GM12891 (cell line): Measurements from ENCODE around the gene HACD2.

ENCODE experiments used
- PAX5 ChIP-seq: IDR thresholded peaks from 2 replicates; pipeline ENCODE4 v1.6.1; 2011; ENCODE audit warnings: low read length, moderate library complexity, mild to moderate bottlenecking; ENCODE audit not compliant: insufficient read depth, severe bottlenecking
- POLR2A ChIP-seq: IDR thresholded peaks from 2 replicates; pipeline ENCODE4 v1.6.1; 2011; ENCODE audit warnings: low read depth, low read length, control low read depth
- POLR2AphosphoS5 ChIP-seq: IDR thresholded peaks from 2 replicates; pipeline ENCODE4 v1.6.1; 2011; ENCODE audit warnings: low read depth, low read length, control low read depth
- SPI1 ChIP-seq: IDR thresholded peaks from 2 replicates; pipeline ENCODE4 v1.6.1; 2011; ENCODE audit warnings: low read depth, low read length, control low read depth
- TAF1 ChIP-seq: IDR thresholded peaks from 2 replicates; pipeline ENCODE4 v1.6.1; 2011; ENCODE audit warnings: low read depth, low read length, control low read depth

DNA sequence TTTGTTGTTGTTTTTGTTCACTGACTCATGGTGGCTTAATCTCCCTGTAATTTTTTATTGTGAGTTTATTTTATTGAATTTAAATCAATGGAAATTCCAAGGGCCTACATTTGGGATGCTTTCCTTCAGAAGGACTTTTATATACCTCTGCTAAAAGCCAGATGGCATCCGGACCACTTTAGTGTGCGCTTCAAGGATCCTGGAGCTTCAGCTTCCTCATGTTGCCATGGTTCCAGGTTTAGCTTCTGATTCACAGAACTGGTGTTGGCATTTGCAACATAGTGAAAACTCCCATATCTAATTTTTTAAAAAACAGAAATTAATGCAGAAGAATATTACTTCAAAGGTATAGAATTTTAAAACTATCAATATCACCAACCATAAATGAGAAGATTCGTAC, 8.5 kb upstream of the HACD2 start:
- TF ChIP-seq POLR2A (no peak), POLR2AphosphoS5 (no peak), SPI1 (no peak), TAF1 (no peak), PAX5 (no peak)
